Upper lobe of left lung (tissue), 6 donors: ENCODE measurements around the gene LRP1B. TPM values are rescaled to one million over a fixed set of nuclear protein-coding genes. Genes with fewer than 3 reads are reported as not detected.

Experiments
- ATAC-seq, 2 donors: fragments of 200-7000 bp; cut with Tn5 transposase; one replicate each; pipeline ENCODE4 v1.9.1; 2022; ENCODE audit warnings: mild to moderate bottlenecking in 2 of 2, moderate library complexity in 2 of 2; ENCODE audit not compliant: low FRiP score in 2 of 2
- DNase-seq, 2 donors: peaks; one replicate each; pipeline ENCODE4 v3.0.0-alpha.2; 2019 to 2020
- H3K27ac ChIP-seq, 4 donors: fragments of 200-600 bp; sonication (generic); one replicate each; pipeline ENCODE4 v1.5.1; 2016 to 2019
- H3K27me3 ChIP-seq, 4 donors: fragments of 200-600 bp; sonication (generic); one replicate each; pipeline ENCODE4 v1.5.1; 2017 to 2019
- H3K36me3 ChIP-seq, 4 donors: fragments of 200-600 bp; sonication (generic); one replicate each; pipeline ENCODE4 v1.5.1; 2016 to 2019
- H3K4me1 ChIP-seq, 4 donors: fragments of 200-600 bp; sonication (generic); one replicate each; pipeline ENCODE4 v1.5.1; 2018 to 2019
- H3K4me3 ChIP-seq, 4 donors: fragments of 200-600 bp; sonication (generic); one replicate each; pipeline ENCODE4 v1.5.1; 2017 to 2019; ENCODE audit warnings: mild to moderate bottlenecking in 2 of 4, moderate library complexity in 1 of 4
- H3K9me3 ChIP-seq, 4 donors: fragments of 200-600 bp; sonication (generic); one replicate each; pipeline ENCODE4 v1.5.1; 2018 to 2019
- CTCF ChIP-seq, 6 experiments: fragments of 450-650 bp in 4 of 6; fragments of 200-600 bp in 2 of 6; sonication (generic) in 2 of 6; IDR thresholded peaks; one replicate each; pipeline ENCODE4 v1.5.1; 2016 to 2019; ENCODE audit warnings: antibody characterized with exemption in 6 of 6
- EP300 ChIP-seq, 4 donors: sonication (generic); formaldehyde crosslinking; IDR thresholded peaks; one replicate each; pipeline ENCODE4 v1.5.1; 2017; ENCODE audit warnings: antibody characterized with exemption in 4 of 4, control low read depth in 2 of 4
- POLR2A ChIP-seq, 4 donors: fragments of 450-650 bp; IDR thresholded peaks; one replicate each; pipeline ENCODE4 v1.5.1; 2016 to 2017; ENCODE audit warnings: antibody characterized with exemption in 4 of 4, mild to moderate bottlenecking in 2 of 4
- POLR2AphosphoS5 ChIP-seq, 2 donors: sonication (generic); formaldehyde crosslinking; IDR thresholded peaks; one replicate each; pipeline ENCODE4 v1.5.1; 2017; ENCODE audit warnings: antibody characterized with exemption in 2 of 2
- WGBS, 2 donors: methylation state at CpG; one replicate each; pipeline ENCODE4 v1.1.5; 2017 to 2018; 5-methylcytosine and 5-hydroxymethylcytosine counted together
- total RNA-seq, 6 donors: library from RNA; depleted of rRNA in 4 of 6; stranded (reverse); fragments of >200 nt in 4 of 6; gene quantifications; one replicate each; pipeline versions ENCODE4 v1.1.0 to v1.2.1, GENCODE V29; 2016 to 2021
- donor health status: DM: no; HTN: no; CAD: no; lungs with moderate emphysema.
- donor health status: DM: no; HTN: yes; CAD: no; lungs with severe emphysema.

The LRP1B gene
- total RNA-seq, 6 donors from 2014 or later = under 0.01 to 0.46 (median 0.11) TPM

DNA sequence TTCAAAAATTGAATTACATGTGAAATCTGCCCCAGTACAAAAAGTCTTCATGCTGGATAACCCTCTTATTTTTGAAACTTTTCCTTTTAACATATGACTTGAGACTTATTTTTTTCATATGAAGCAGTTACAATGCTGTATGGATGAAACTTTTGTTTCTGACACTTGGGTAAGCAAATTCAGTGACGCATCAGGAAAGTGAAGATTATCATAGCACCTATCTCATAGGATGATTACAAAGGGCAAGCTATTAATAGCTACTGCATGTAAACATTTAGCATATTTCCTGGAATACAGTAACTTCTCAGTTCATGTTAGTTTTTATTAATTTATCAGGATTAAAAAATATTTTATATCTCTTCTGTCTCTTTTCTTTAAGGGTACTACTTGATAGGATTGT lies 1109.2 kb downstream of the LRP1B start:
- no peak overlapping the region for H3K4me3 ChIP-seq
- 59 to 88% methylated on average over 1 of the region's 1 CpG for WGBS, 2 donors
- H3K27ac ChIP-seq = no peak overlapping the region
- H3K27me3 ChIP-seq = no peaks in the 10 kb centered on the region
- DNase-seq (no peak), ATAC-seq (no peak)
- H3K9me3 ChIP-seq = no peaks in the 10 kb centered on the region
- TF ChIP-seq POLR2AphosphoS5 (IDR thresholded peaks at IDR 0.05) (no peak), POLR2A (IDR thresholded peaks at IDR 0.05) (no peak), EP300 (IDR thresholded peaks at IDR 0.05) (no peak)
- H3K4me1 ChIP-seq = no peaks in the 10 kb centered on the region
- H3K36me3 ChIP-seq = no peaks in the 10 kb centered on the region

GRCh38 chr2:141021109-141021508 lies 1109.7 kb downstream of the LRP1B start:
- ATAC-seq (no peak), DNase-seq (no peak)
- no peak overlapping the region for H3K27ac ChIP-seq
- TF ChIP-seq CTCF (IDR thresholded peaks at IDR 0.05) = no peak
- no peak for TF ChIP-seq POLR2A (IDR thresholded peaks at IDR 0.05)
- TF ChIP-seq EP300 (IDR thresholded peaks at IDR 0.05) = no peak
- TF ChIP-seq POLR2AphosphoS5 (IDR thresholded peaks at IDR 0.05) = no peak
- 79 to 81% methylated on average over 1 of the region's 1 CpG for WGBS, 2 donors
- H3K4me3 ChIP-seq = no peak overlapping the region
- H3K4me1 ChIP-seq = no peaks in the 10 kb centered on the region
- H3K27me3 ChIP-seq = no peaks in the 10 kb centered on the region
- H3K9me3 ChIP-seq = no peaks in the 10 kb centered on the region
- no peaks in the 10 kb centered on the region for H3K36me3 ChIP-seq

DNA sequence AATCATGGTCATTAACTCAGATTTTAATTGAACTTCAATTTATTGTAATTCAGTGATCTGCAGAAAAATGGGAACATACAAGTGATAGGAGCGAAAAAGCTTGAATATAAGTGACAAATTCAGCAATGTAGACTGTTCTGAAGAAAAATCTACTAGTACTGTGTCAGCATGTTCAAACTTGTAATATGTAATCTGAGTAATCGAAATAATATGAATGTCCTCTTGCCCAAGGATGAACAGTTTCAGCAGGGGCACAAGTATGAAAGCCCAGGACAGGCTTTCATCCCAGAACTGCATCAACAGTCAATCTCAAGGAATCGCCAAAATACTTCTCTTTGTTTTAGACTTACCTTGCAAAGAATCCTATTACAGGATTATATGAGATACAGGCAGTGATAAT lies 1110.5 kb downstream of the LRP1B start:
- TF ChIP-seq POLR2A (IDR thresholded peaks at IDR 0.05) = no peak
- no peak for TF ChIP-seq EP300 (IDR thresholded peaks at IDR 0.05)
- TF ChIP-seq POLR2AphosphoS5 (IDR thresholded peaks at IDR 0.05) = no peak
- H3K27me3 ChIP-seq = no peaks in the 10 kb centered on the region
- no peak overlapping the region for H3K4me3 ChIP-seq
- H3K27ac ChIP-seq = no peak overlapping the region
- ATAC-seq (no peak), DNase-seq (no peak)
- H3K9me3 ChIP-seq = no peaks in the 10 kb centered on the region
- no peaks in the 10 kb centered on the region for H3K4me1 ChIP-seq
- H3K36me3 ChIP-seq = no peaks in the 10 kb centered on the region
- WGBS, 2 donors = 79 to 90% methylated on average over 3 of the region's 3 CpGs

- no peaks in the 10 kb centered on the region for H3K4me1 ChIP-seq
- no peak for DNase-seq
- ATAC-seq = no peak
- no peak overlapping the region for H3K4me3 ChIP-seq
- 65 to 71% methylated on average over 4 of the region's 4 CpGs for WGBS, 2 donors
- no peak overlapping the region for H3K27ac ChIP-seq
- no peak for TF ChIP-seq CTCF (IDR thresholded peaks at IDR 0.05)
- no peak for TF ChIP-seq EP300 (IDR thresholded peaks at IDR 0.05)
- TF ChIP-seq POLR2AphosphoS5 (IDR thresholded peaks at IDR 0.05) = no peak
- no peak for TF ChIP-seq POLR2A (IDR thresholded peaks at IDR 0.05)
- no peaks in the 10 kb centered on the region for H3K36me3 ChIP-seq
- H3K27me3 ChIP-seq = no peaks in the 10 kb centered on the region
- no peaks in the 10 kb centered on the region for H3K9me3 ChIP-seq
These were observed 1115.3 kb downstream of the LRP1B start for GRCh38 chr2:141015341-141016047.

- DNase-seq (no peak), ATAC-seq (no peak)
- Histone ChIP-seq H3K4me1 (no peaks in the 10 kb centered on the region), H3K36me3 (no peaks in the 10 kb centered on the region), H3K27ac (no peak overlapping the region), H3K9me3 (no peaks in the 10 kb centered on the region), H3K27me3 (no peaks in the 10 kb centered on the region), H3K4me3 (no peak overlapping the region)
- 59 to 62% methylated on average over 3 of the region's 3 CpGs for WGBS, 2 donors
- TF ChIP-seq EP300 (IDR thresholded peaks at IDR 0.05) (no peak), POLR2AphosphoS5 (IDR thresholded peaks at IDR 0.05) (no peak), CTCF (IDR thresholded peaks at IDR 0.05) (no peak), POLR2A (IDR thresholded peaks at IDR 0.05) (no peak)
These were observed 1126.7 kb downstream of the LRP1B start for GRCh38 chr2:141003967-141004657.
